ENCODE results near the gene HS3ST6. TPM values are rescaled to one million over a fixed set of nuclear protein-coding genes. Genes with fewer than 3 reads are reported as not detected.

The HS3ST6 gene
- polyA plus RNA-seq, 4 donors: 0.04 TPM; not detected in 3

Other genes with a start within 250 kb of the HS3ST6 start
- 10 to 100 TPM; 17.0 to 52.4 (median 36.3) TPM for gene JPT2, start 240.1 kb downstream of the HS3ST6 start, polyA plus RNA-seq
- 10 to 100 TPM; 26.2 to 60.1 (median 39.6) TPM for gene MAPK8IP3, start 212.2 kb downstream of the HS3ST6 start, polyA plus RNA-seq
- gene NME3, start 146.9 kb downstream of the HS3ST6 start, polyA plus RNA-seq: 100 to 1,000 TPM in 2 of 4 donors, 10 to 100 TPM in 2; 61.2 to 293 (median 153) TPM
- gene EME2, start 145.6 kb downstream of the HS3ST6 start, polyA plus RNA-seq: 10 to 100 TPM in 2 of 4 donors, 1 to 10 TPM in 2; 6.8 to 16.1 (median 9.6) TPM
- gene MRPS34, start 145.3 kb downstream of the HS3ST6 start, polyA plus RNA-seq: 100 to 1,000 TPM in 3 of 4 donors, 10 to 100 TPM in 1; 88.9 to 199 (median 172) TPM
- 100 to 1,000 TPM in 2 of 4 donors, 10 to 100 TPM in 2; 41.3 to 197 (median 97.4) TPM for gene SPSB3, start 135.8 kb downstream of the HS3ST6 start, polyA plus RNA-seq
- 10 to 100 TPM; 38.6 to 70.7 (median 61.8) TPM for gene NUBP2, start 135.5 kb downstream of the HS3ST6 start, polyA plus RNA-seq
- gene IGFALS, start 124.7 kb downstream of the HS3ST6 start, polyA plus RNA-seq: 10 to 100 TPM in 1 of 4 donors, under 1 TPM in 3; 0.16 to 17.0 (median 0.38) TPM
- gene HAGH, start 91.6 kb downstream of the HS3ST6 start, polyA plus RNA-seq: 100 to 1,000 TPM in 2 of 4 donors, 10 to 100 TPM in 2; 49.4 to 167 (median 102) TPM
- 100 to 1,000 TPM in 1 of 4 donors, 10 to 100 TPM in 3; 55.1 to 181 (median 76.7) TPM for gene FAHD1, start 91.2 kb downstream of the HS3ST6 start, polyA plus RNA-seq
- under 1 TPM in 2 of 4 donors, not detected in 2; 0.34 to 0.38 TPM for gene MEIOB, start 46.3 kb downstream of the HS3ST6 start, polyA plus RNA-seq
- gene MSRB1, start 24.8 kb upstream of the HS3ST6 start, polyA plus RNA-seq: 100 to 1,000 TPM in 1 of 4 donors, 10 to 100 TPM in 3; 50.6 to 105 (median 62.0) TPM
- 1 to 10 TPM in 1 of 4 donors, under 1 TPM in 2, not detected in 1; 0.38 to 1.1 (median 0.67) TPM for gene RPL3L, start 36.3 kb upstream of the HS3ST6 start, polyA plus RNA-seq
- gene NDUFB10, start 41.1 kb upstream of the HS3ST6 start, polyA plus RNA-seq: 100 to 1,000 TPM; 132 to 544 (median 376) TPM
- gene RPS2, start 46.4 kb upstream of the HS3ST6 start, polyA plus RNA-seq: 1,000 to 10,000 TPM; 1,075 to 4,112 (median 2,558) TPM
- gene RNF151, start 48.4 kb upstream of the HS3ST6 start, polyA plus RNA-seq: under 1 TPM in 2 of 4 donors, not detected in 2; 0.09 to 0.18 TPM
- 10 to 100 TPM; 34.1 to 49.7 (median 45.6) TPM for gene TBL3, start 53.6 kb upstream of the HS3ST6 start, polyA plus RNA-seq
- gene NOXO1, start 63.1 kb upstream of the HS3ST6 start, polyA plus RNA-seq: 10 to 100 TPM in 2 of 4 donors, 1 to 10 TPM in 2; 3.1 to 30.5 (median 10.8) TPM
- 100 to 1,000 TPM in 2 of 4 donors, 10 to 100 TPM in 2; 50.4 to 261 (median 94.7) TPM for gene GFER, start 65.8 kb upstream of the HS3ST6 start, polyA plus RNA-seq
- gene SYNGR3, start 71.6 kb upstream of the HS3ST6 start, polyA plus RNA-seq: 1 to 10 TPM in 2 of 4 donors, under 1 TPM in 2; 0.45 to 5.4 (median 0.92) TPM
- gene ZNF598, start 91.4 kb upstream of the HS3ST6 start, polyA plus RNA-seq: 10 to 100 TPM; 26.7 to 51.9 (median 29.7) TPM
- gene NPW, start 101.4 kb upstream of the HS3ST6 start, polyA plus RNA-seq: 1 to 10 TPM in 1 of 4 donors, under 1 TPM in 2, not detected in 1; 0.48 to 9.0 (median 0.81) TPM
- 10 to 100 TPM; 15.7 to 76.1 (median 42.9) TPM for gene NHERF2, start 108.5 kb upstream of the HS3ST6 start, polyA plus RNA-seq
- gene NTHL1, start 129.4 kb upstream of the HS3ST6 start, polyA plus RNA-seq: 10 to 100 TPM; 13.0 to 27.6 (median 18.5) TPM
- 10 to 100 TPM; 35.1 to 75.9 (median 60.1) TPM for gene TSC2, start 129.6 kb upstream of the HS3ST6 start, polyA plus RNA-seq
- 10 to 100 TPM; 10.5 to 42.2 (median 26.7) TPM for gene PKD1, start 217.5 kb upstream of the HS3ST6 start, polyA plus RNA-seq
- gene RAB26, start 230.2 kb upstream of the HS3ST6 start, polyA plus RNA-seq: 10 to 100 TPM; 11.9 to 31.9 (median 23.7) TPM
- 10 to 100 TPM; 47.6 to 73.4 (median 64.1) TPM for gene TRAF7, start 237.4 kb upstream of the HS3ST6 start, polyA plus RNA-seq